ENCODE results near the gene CBLN1. TPM values are rescaled to one million over a fixed set of nuclear protein-coding genes. Genes with fewer than 3 reads are reported as not detected.

The CBLN1 gene
- total RNA-seq, 1 experiment from 2014 or later: 5.6 TPM

DNA sequence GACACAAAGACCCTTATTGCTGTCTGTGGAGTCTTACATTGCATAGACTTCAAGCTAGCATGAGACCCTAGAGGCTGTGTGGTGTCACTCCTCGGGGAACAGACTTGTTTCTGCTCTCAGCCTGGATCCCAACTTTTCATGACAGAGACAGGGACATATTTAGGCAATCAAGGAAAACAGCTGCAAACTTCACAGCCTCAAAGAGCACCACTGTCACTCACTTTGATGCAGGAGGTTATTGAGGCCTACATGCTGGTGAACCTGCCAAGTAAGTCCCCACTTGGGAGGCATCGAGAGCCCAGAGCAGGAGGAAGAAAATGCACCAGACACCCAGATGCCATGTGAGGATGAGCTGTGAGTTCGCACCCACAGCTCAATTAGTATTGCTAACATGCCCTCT lies 10.3 kb downstream of the CBLN1 start:
- H3K14ac ChIP-seq (ENCODE audit: insufficient read depth, low read length): no peak overlapping the region
- H3T11ph ChIP-seq (ENCODE audit: low read length): no peak overlapping the region
- H2BK20ac ChIP-seq (ENCODE audit: low read depth, low read length, poor library complexity, severe bottlenecking): no peak overlapping the region
- H3K9me3 Mint-ChIP-seq: peaks cover 0 to 4% of the 10 kb centered on the region in 2 experiments; a peak in 3 of 5 replicates
- no peak overlapping the region for H2BK5ac ChIP-seq (ENCODE audit: insufficient read length, low read length)
- no peak overlapping the region for H3K27ac ChIP-seq (ENCODE audit: insufficient read length, low read depth, low read length)
- no peak overlapping the region for H3K18ac ChIP-seq (ENCODE audit: insufficient read length, low read depth, low read length)
- H3K9ac ChIP-seq (ENCODE audit: extremely low read depth, insufficient read length, low read length): no peak overlapping the region
- H3K4ac ChIP-seq (ENCODE audit: low read depth, low read length): no peak overlapping the region
- no peaks in the 10 kb centered on the region for H3K23me2 ChIP-seq (ENCODE audit: insufficient read length, low read depth, low read length, poor library complexity, severe bottlenecking)
- no peak overlapping the region for H4K91ac ChIP-seq (ENCODE audit: insufficient read length, low read depth, low read length)
- H4K5ac ChIP-seq (ENCODE audit: insufficient read length, low read depth, low read length): no peak overlapping the region
- no peak overlapping the region for H2AK5ac ChIP-seq (ENCODE audit: insufficient read length, low read length)
- H3K4me1 Mint-ChIP-seq: peaks cover 17 to 24% of the 10 kb centered on the region in 2 experiments
- H3K27ac Mint-ChIP-seq: no peak overlapping the region
- TF ChIP-seq, protein P1, sequence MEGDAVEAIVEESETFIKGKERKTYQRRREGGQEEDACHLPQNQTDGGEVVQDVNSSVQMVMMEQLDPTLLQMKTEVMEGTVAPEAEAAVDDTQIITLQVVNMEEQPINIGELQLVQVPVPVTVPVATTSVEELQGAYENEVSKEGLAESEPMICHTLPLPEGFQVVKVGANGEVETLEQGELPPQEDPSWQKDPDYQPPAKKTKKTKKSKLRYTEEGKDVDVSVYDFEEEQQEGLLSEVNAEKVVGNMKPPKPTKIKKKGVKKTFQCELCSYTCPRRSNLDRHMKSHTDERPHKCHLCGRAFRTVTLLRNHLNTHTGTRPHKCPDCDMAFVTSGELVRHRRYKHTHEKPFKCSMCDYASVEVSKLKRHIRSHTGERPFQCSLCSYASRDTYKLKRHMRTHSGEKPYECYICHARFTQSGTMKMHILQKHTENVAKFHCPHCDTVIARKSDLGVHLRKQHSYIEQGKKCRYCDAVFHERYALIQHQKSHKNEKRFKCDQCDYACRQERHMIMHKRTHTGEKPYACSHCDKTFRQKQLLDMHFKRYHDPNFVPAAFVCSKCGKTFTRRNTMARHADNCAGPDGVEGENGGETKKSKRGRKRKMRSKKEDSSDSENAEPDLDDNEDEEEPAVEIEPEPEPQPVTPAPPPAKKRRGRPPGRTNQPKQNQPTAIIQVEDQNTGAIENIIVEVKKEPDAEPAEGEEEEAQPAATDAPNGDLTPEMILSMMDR (conservative IDR thresholded peaks at IDR 0.05): no peak
- no peaks in the 10 kb centered on the region for H3K79me2 ChIP-seq (ENCODE audit: insufficient read depth, low read length)
- H3K4me1 ChIP-seq (ENCODE audit: insufficient read depth, low read length): 0 out of 2 replicates have a peak, but pooled peaks cover 5% of the 10 kb centered on the region
- no peaks in the 10 kb centered on the region for H3K79me1 ChIP-seq (ENCODE audit: insufficient read depth, low read depth, low read length, poor library complexity, severe bottlenecking)
- no peak for DNase-seq
- H3K23ac ChIP-seq (ENCODE audit: insufficient read length, low read depth, low read length): no peak overlapping the region
- H2BK12ac ChIP-seq (ENCODE audit: insufficient read length, low read depth, low read length): no peak overlapping the region
- no peak overlapping the region for H3K56ac ChIP-seq (ENCODE audit: insufficient read length, low read depth, low read length)
- no CpG with 5 or more reads among the region's 3 CpGs for WGBS (ENCODE audit: extremely low coverage, insufficient read length, low lambda C conversion rate)
- no peak overlapping the region for H4K8ac ChIP-seq (replicated peaks; ENCODE audit: insufficient read length, low read depth, low read length)
- no peak overlapping the region for H2AFZ ChIP-seq (ENCODE audit: low read length)
- no peak overlapping the region for H2BK120ac ChIP-seq (ENCODE audit: low read depth, low read length, poor library complexity, severe bottlenecking)
- no peak overlapping the region for H3K4me2 ChIP-seq (ENCODE audit: insufficient read depth, insufficient read length, low read length)
- H2BK15ac ChIP-seq (ENCODE audit: low read depth, low read length): no peak overlapping the region
- no peaks in the 10 kb centered on the region for H4K20me1 ChIP-seq (ENCODE audit: control insufficient read depth, insufficient read depth, insufficient read length)
- H3K27me3 Mint-ChIP-seq (ENCODE audit: low read depth): peaks cover 87% of the 10 kb centered on the region
- H3K36me3 Mint-ChIP-seq (ENCODE audit: insufficient read depth in 1 of 3, low read depth in 3 of 3): no peaks in the 10 kb centered on the region; a peak in 1 of 7 replicates
- no peak overlapping the region for H3K4me3 Mint-ChIP-seq
- peaks cover 36% of the 10 kb centered on the region for H3K27me3 ChIP-seq (ENCODE audit: insufficient read depth, low read length)
- no peaks in the 10 kb centered on the region for H3K9me3 ChIP-seq (ENCODE audit: control insufficient read depth, low read depth, low read length)

All from H9 (cell line).